Activated naive CD8-positive, alpha-beta T cell treated with anti-CD3 and anti-CD28 coated beads, Interleukin-2, amount 50 U/mL, for 16 hours (primary cell): ENCODE data around the gene FHOD1.

ENCODE experiments used
- DNase-seq: peaks from one replicate; pipeline ENCODE4 v3.0.0-alpha.2; 2020; ENCODE audit warnings: low read depth, low spot score

Gene FHOD1

DNA sequence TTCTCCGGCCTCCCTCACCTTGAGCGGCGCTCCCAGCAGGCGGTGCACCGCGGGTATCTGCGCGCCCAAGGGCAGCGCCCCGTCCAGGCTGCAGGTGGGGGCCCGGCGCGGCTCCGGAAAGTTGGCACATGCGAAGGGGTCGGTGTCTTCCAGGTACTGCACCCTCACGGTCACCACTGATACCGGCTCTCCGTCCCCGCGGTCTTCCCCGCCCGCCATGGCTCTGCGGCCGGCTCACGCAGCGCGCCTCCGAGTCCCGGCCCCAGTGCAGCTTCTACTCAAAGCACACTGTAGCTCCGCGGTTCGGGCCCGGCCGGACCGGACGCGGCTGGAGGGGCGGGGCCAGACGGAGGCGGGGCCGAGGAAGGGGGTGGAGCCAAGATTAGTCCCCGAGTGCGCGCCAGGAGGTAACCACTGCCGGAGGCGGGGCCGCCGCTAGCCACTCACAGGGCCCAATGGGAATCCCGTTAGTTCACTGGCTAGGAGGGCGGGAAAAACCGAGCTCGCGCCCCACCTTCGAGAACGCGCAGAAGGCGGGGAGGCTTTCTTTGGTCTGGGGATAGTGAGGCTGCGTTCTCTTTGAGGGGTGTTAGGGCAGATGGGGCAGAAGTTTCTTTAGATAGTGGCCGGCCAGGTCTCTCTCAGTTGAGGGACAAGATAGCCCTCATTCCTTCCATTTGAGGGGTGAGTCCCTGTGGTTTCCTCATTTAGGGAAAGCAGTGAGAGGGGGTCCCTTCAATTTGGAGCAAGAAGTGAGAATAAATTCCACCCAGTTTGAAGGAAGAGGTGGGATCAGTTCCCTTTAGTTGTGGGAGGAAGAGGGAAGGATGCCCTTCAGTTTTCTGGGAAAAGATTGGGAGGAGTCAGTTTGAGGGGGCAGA, at the start of gene FHOD1:
Gene FHOD1, minus strand, starts transcription at position 290 of the 881 bp plus-strand sequence. Its CDS starts 71 bp downstream, at position 219.
- peak; percentile 92 for DNase-seq

DNA sequence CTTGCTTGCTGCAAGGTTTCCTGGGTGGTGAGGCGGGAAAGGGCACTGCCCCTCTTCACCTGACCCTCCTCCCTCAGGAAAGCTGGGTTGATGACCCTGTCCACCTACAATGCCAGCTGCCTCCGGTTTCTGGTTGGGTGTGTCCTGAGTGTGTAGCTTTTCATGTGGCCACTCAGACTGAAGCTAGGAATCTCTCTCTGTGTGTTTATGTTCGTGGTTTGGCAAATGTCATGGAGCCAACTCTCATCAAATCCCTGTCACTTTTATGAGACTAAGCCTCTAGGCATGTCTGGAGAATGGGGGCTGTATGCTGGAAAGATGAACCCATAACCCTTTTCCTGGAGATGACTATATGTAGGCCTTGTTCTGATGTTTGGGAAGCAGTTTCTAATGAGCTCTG, 49.1 kb upstream of the FHOD1 start:
- DNase-seq = no peak

GRCh38 chr16:67294938-67295361, 47.7 kb upstream of the FHOD1 start:
- no peak for DNase-seq

- no peak for DNase-seq
Observed at GRCh38 chr16:67294171-67294757, 47.0 kb upstream of the FHOD1 start.

- no peak for DNase-seq
Observed at GRCh38 chr16:67291461-67291860, 44.2 kb upstream of the FHOD1 start.

DNA sequence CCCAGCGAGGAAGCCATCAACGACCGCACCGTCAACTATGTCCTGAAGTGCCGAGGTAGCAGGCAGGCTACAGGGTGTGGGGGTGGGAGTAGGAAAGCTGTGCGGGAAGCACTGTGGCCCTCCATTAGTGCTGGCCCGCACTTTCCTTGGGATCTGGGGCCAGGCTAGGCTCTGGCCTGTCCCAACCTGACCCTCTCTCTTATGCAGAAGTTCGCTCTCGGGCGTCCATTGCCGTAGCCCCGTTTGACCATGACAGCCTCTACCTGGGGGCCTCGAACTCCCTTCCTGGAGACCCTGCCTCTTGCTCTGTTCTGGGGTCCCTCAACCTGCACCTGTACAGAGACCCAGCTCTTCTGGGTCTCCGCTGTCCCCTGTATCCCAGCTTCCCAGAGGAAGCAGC, 40.7 kb upstream of the FHOD1 start:
- no peak for DNase-seq

GRCh38 chr16:67286441-67287235, 39.4 kb upstream of the FHOD1 start:
- no peak for DNase-seq

DNA sequence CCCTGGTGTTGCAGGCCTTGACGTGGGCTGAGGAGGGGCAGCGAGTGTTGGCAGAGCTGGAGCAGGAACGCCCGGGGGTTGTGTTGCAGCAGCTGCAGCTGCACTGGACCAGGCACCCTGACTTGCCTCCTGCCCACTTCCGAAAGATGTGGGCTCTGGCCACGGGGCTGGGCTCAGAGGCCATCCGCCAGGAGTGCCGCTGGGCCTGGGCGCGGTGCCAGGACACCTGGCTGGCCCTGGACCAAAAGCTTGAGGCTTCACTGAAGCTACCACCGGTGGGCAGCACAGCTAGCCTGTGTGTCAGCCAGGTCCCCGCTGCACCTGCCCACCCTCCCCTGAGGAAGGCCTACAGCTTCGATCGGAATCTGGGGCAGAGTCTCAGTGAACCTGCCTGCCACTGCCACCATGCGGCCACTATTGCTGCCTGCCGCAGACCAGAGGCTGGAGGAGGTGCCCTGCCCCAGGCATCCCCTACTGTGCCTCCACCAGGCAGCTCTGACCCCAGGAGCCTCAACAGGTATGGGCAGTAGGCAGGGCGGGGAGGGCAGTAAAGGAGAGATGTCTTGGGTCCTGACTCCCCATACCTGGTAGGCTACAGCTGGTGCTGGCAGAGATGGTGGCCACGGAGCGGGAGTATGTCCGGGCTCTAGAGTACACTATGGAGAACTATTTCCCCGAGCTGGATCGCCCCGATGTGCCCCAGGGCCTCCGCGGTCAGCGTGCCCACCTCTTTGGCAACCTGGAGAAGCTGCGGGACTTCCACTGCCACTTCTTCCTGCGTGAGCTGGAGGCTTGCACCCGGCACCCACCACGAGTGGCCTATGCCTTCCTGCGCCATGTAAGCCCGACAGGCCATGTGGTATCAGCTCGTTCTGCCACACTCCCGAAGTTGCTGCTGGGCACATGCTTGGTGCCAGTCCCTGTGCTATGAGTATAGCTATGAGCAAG, 37.7 kb upstream of the FHOD1 start:
- DNase-seq = no peak

DNA sequence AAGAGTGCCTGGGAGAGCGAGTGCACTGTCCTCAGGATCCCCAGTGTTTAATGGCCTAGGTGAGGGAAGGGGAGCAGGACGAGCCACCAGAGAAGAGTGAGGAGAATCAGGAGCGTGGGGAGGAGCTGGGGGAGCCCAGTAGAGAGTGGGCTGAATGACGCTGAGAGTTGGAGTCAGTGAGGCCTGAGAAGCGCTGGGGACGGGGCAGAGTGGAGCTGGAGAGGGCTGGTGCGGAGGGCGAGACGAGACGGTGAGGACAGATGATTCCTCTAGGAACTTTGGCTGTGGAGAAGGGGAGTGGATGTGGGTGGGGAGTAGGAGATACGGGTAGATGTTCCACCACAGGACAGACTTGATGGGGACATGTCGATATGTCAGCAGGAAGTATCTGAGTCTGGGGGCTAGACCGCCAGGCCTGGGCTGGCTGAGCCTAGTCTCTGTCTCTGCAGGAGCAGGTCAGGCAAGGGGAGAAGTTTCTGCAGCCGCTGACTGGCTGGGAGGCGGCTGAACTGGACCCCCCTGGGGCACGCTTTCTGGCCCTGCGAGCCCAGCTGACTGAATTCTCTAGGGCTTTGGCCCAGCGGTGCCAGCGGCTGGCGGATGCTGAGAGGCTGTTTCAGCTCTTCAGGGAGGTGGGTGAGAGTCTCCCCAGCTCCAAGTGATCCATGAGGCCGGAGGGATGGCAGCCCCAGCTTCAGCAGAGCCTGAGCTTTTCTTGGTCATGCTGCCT, 36.7 kb upstream of the FHOD1 start:
- no peak for DNase-seq

GRCh38 chr16:67283039-67283825, 36.0 kb upstream of the FHOD1 start:
- DNase-seq = no peak

DNA sequence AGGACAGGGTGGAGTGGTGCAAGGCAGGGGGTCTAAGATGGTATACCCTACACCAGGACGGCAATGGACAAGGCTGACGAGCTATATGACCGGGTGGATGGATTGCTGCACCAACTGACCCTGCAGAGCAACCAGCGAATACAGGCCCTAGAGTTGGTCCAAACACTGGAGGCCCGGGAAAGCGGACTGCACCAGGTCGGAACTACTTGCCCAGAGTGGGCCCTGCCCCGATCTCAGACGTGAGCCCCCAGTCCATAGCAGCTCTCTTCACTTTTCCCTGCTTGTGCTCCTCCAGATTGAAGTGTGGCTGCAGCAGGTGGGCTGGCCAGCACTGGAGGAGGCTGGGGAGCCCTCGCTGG, 35.1 kb upstream of the FHOD1 start:
- DNase-seq = no peak

DNA sequence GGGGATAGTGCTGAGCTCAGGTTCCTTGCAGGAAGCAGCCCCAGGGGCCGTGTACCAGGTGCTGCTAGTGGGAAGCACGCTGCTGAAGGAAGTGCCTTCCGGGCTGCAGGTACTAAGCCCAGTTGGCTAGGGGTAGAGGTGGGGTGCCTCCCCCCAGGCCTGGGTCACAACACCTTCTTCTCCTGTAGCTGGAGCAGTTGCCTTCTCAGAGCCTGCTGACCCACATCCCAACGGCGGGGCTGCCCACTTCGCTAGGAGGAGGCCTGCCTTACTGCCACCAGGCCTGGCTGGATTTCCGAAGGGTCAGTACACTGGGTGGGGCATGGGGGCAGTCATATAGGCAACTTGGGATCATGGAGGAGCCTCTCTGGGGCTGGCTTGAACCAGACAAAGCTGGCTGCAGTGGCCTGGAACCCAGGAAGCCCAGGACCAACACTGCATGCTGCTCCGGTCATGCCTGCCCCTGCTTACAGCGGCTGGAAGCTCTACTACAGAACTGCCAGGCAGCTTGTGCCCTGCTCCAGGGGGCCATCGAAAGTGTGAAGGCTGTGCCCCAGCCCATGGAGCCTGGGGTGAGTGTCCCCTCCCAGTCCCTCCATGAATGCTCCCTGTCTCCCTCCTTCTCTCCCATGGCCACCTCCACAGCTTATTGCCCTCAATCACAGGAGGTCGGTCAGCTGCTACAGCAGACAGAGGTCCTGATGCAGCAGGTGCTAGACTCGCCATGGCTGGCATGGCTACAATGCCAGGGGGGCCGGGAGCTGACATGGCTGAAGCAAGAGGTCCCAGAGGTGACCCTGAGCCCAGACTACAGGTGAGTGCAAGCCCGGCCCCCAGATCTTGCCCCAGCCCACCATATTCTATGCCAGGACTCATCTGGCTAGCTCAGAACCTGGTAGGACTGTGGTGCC, 34.5 kb upstream of the FHOD1 start:
- DNase-seq = no peak

GRCh38 chr16:67280090-67281015, 33.1 kb upstream of the FHOD1 start:
- DNase-seq = no peak

- DNase-seq = peak; percentile 69
Observed at GRCh38 chr16:67279296-67280089, 32.2 kb upstream of the FHOD1 start, which contains the start of gene PLEKHG4. PLEKHG4 (plus strand) TSS chr16:67279532; CDS start chr16:67280045, 513 bp downstream.

DNA sequence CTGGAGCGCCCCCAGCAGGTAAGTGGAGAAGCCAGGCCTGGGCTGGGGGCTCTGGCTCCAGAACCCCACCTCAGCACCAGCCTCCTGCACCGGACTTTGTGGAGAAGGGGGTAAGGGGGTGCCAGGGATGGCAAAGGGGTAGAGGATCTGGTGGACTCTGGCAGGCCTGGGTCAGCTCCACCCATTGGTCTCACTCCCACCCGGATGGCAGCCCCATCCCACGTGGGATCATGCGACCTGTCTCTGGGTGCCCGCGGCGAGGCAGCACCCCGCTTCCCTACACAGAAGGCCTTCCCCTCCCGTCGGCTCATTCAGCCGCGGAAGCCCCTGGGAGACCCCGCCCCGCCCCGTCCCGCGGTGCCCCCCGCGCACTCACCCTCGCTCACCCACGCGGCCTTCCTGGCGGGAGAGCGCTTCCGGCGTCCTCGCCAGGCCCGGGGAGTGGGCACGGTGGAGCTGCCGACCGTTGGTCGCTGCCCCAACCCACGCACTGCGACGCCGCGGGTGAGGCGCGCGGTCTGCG, 31.6 kb upstream of the FHOD1 start:
- no peak for DNase-seq

DNA sequence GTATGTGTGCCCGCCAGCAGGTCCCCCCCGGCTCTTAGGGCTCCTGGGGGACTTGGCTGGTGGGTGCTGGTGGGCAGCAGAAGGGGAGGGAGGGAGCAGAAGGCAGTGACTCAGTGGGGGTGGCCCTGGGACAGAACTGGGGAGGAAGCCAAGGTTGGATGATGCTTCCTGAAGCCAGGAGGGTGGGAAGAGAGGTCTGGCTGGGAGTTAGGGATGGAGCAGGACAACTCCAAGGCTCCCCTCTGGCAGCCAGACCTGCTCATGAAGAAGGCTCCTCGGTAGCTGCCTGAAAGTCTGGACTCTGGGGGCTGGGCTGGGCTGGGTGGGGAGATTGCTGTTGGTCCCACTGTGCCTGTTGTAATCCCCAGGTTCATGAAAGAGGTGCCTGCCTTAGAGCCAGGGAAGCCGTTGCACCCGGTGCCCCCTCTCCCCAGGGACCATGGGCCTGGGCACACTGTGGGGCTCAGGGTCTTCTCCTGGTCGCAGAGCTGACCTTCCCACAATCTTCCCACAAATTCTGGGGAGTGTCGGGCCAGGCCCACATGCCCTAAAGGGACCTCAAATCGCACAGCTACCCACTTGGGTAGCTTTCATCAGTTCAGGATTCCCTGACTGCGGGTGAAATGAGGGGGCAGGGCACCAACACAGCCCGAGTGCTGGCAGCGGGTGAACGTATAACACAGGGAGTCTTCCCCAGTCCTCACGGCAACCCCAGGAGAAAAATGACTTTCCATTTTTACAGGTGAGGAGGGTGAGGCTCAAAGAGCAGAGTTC, 30.9 kb upstream of the FHOD1 start:
- DNase-seq = no peak
